NCI-H82 treated with DMSO at 0.1 percent for 48 hours (cell line): ENCODE data around the gene CDH10.

Experiments used
- DNase-seq: peaks from one replicate; lab custom pipeline; 2025; ENCODE audit not compliant: unreplicated experiment; lab: John Stamatoyannopoulos, UW

Gene CDH10

GRCh38 chr5:24644761-24645160 lies at the start of gene CDH10:
Gene CDH10 (minus strand): TSS chr5:24644978. CDS start chr5:24593490, 51,488 bp downstream.
- DNase-seq, result peak; percentile 76

GRCh38 chr5:24693609-24694008 lies 48.8 kb upstream of the CDH10 start:
- DNase-seq, result no peak

- DNase-seq, result no peak
Measured at GRCh38 chr5:24691074-24691473, 46.3 kb upstream of the CDH10 start.

GRCh38 chr5:24681106-24681505 lies 36.3 kb upstream of the CDH10 start:
- DNase-seq, result no peak

GRCh38 chr5:24668050-24668449 lies 23.3 kb upstream of the CDH10 start:
- DNase-seq, result no peak

- no peak for DNase-seq
Measured at GRCh38 chr5:24649531-24649930, 4.8 kb upstream of the CDH10 start.

- no peak for DNase-seq
Measured at GRCh38 chr5:24646915-24647314, 2.1 kb upstream of the CDH10 start.

DNA sequence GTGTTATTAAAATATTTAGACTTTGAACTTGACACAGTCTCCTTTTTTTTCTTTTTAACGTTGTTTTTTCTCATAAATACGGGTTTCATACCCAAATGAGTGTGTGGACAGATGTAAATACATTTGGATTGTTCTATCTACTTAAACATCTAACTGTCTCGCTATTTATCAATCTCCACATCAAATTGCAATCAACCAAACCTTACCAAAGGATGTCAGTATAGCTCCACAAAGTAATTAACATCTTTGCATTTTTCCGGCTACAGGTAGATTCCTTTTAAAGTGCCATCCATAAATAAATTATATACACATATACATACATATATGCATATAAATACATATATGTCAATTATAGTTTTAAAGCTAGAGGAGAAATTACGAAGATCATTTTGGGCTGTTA lies 705 bp upstream of the CDH10 start:
- DNase-seq, result no peak

GRCh38 chr5:24643880-24644279 lies 898 bp downstream of the CDH10 start:
- no peak for DNase-seq

- DNase-seq, result no peak
Measured at GRCh38 chr5:24643156-24643555, 1.6 kb downstream of the CDH10 start.

- DNase-seq, result no peak
Measured at GRCh38 chr5:24642022-24642421, 2.8 kb downstream of the CDH10 start.

GRCh38 chr5:24635209-24635608 lies 9.6 kb downstream of the CDH10 start:
- DNase-seq, result no peak

DNA sequence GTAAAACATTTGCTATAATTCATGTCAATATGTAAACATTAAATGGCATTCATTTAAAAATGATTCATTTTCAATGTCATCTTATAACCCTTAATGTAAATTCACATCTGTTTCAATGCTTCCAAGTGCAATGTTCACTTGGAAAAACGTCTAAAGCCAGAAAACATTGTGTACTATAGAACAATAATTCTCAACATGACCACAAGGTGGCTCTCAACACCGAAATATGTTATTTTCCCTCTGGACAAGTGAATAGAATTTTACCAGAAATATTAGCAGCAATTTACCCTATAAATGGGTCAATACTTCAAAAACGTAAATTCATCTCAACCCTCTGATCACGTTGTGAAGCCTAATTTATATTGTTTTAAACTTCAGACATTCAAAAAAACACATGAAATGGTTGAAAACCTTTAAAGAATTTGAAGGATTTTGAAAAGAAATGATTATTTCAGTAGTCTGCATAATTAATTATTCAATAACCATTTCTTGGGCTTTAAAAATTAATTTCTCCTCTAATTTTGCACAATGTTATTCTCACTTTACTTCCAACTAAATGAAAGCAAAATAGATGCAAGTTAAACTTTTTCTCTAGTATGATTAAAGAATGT lies 11.0 kb downstream of the CDH10 start:
- DNase-seq, result peak; percentile 34

- no peak for DNase-seq
Measured at GRCh38 chr5:24632353-24632752, 12.4 kb downstream of the CDH10 start.

DNA sequence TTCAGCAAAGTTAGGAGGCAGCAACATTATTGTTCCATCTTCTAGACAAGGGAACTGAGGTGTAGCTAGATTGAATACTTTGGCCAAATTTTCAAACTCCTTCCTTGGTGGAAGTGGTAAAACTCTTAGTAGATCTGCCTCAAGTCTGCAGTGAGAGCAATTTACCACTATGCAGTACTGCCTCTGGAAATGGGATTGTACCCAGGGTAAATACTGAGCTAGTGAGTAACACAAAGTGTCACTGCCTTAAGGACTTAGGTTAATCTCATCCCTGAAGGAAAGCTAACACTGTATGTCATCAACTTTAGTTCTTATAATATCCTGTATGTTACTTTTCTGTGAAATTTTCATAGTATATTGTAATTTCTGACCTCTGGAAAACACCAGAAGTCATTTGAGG lies 13.9 kb downstream of the CDH10 start:
- no peak for DNase-seq

- no peak for DNase-seq
Measured at GRCh38 chr5:24629798-24630197, 15.0 kb downstream of the CDH10 start.

DNA sequence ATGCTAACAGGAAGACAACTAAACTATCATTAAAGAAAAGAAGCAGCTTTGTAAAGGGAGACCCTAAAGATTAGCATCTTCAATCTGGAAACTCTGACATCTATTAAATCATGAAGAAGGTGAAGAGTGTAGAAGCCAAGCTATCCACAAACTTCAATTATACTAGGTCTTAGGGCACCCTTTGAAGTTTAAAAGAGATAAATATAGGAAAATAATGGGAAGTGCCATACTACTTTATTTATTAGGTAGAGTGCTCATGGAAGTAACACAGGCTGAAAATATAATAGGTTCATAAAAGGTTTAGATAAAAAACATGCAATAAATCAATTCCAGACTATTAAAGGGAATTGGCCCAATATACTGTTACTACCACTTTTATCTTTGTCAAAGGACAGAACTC lies 19.9 kb downstream of the CDH10 start:
- DNase-seq, result no peak

DNA sequence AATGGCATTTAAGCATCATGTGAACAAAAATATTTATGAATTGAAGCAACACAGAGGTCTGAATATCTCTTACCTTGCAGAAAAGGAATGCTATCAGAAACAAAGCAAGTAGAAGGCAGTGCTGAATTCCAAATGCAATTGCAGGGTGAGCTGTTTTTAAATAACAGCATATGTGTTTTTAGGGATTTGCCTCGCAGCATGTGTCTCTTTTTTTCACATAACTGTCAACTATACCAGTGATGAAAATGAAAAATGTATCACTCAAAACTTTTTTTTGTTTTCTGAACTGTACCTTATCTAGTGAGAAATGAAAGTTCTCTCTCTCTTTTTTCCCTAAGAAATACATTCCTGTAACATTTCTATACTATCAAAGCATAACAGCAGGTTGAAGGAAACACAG lies 21.2 kb downstream of the CDH10 start:
- DNase-seq, result no peak

DNA sequence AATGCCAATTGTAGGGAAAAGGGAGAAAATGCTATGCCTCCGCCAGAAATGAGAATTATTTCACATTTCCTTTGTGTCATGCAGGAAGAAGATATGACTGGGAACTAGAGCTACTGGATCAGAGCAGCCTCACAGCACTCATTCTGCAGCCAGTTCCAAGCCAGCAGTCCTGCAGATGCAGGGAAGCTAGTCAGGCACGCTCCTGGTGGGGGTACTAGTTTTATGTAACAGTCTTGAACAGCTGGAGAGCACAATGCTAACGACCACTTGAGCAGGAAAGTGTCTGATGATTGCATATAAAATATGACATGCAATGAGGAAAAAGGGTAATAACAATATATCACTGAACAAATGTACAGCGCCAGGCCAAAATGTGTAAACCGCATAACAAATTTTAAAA lies 21.7 kb downstream of the CDH10 start:
- DNase-seq, result no peak

- DNase-seq, result no peak
Measured at GRCh38 chr5:24621792-24622191, 23.0 kb downstream of the CDH10 start.

- DNase-seq, result no peak
Measured at GRCh38 chr5:24616566-24616965, 28.2 kb downstream of the CDH10 start.

GRCh38 chr5:24615159-24615558 lies 29.6 kb downstream of the CDH10 start:
- no peak for DNase-seq

GRCh38 chr5:24609706-24610105 lies 35.1 kb downstream of the CDH10 start:
- DNase-seq, result no peak

DNA sequence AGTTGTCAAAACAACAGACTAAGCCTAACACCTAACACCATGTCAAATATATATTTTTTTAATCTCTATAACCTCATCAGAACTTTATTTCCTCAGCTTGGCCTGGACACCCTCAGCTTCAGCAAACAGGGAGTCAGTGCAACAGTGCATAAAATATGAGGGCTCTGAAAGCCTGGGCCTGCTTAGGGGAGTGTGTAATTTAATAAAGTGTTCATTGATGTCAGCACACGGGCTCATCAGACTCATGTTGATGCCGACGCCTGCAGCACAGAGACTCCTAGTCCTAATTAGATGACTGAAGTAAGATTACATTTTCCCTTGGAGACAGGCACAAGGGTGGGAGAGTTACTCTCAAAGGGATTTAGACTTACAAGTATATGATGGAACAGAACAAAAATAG lies 37.8 kb downstream of the CDH10 start:
- peak; percentile 72 for DNase-seq
